Measurements from ENCODE around the gene TADA2A.
"Not testable (repeated sequence)": the region's sequence is repeated elsewhere in the genome, so short reads cannot be mapped to it uniquely, and the experiment has no call there.

The TADA2A gene

GRCh38 chr17:37405522-37405921 lies 1.2 kb upstream of the TADA2A start:
- not testable (repeated sequence) for H3K9ac ChIP-seq (ENCODE audit: low read depth, low read length); H3K27ac ChIP-seq (ENCODE audit: low read depth, low read length)
- peak overlapping the region; percentile 77 for H3K4me3 ChIP-seq (ENCODE audit: low read depth, low read length)

GRCh38 chr17:37405955-37406634 lies 591 bp upstream of the TADA2A start:
- Histone ChIP-seq H3K27me3 (ENCODE audit: control insufficient read depth, insufficient read depth, low read length) (no peaks in the 10 kb centered on the region), H3K9ac (ENCODE audit: low read depth, low read length) (peak overlapping the region; percentile 78), H3K9me3 (ENCODE audit: control insufficient read depth, insufficient read depth, low read length) (no peaks in the 10 kb centered on the region), H3K4me1 (ENCODE audit: control insufficient read depth, insufficient read depth, low read length) (peaks cover 5% of the 10 kb centered on the region; the same call in 1 of the 2 replicates), H3K27ac (ENCODE audit: low read depth, low read length) (peak overlapping the region; percentile 88), H3K36me3 (ENCODE audit: control insufficient read depth, insufficient read depth, low read length) (peaks cover 9% of the 10 kb centered on the region), H3K4me3 (ENCODE audit: low read depth, low read length) (peak overlapping the region; percentile 77)

More at GRCh38 chr17:37405522-37405921, 1.2 kb upstream of the TADA2A start:
- H3K9me3 ChIP-seq (ENCODE audit: control insufficient read depth, insufficient read depth, low read length); H3K36me3 ChIP-seq (ENCODE audit: control insufficient read depth, insufficient read depth, low read length); H3K4me1 ChIP-seq (ENCODE audit: control insufficient read depth, insufficient read depth, low read length); H3K27me3 ChIP-seq (ENCODE audit: control insufficient read depth, insufficient read depth, low read length): not testable (repeated sequence)

DNA sequence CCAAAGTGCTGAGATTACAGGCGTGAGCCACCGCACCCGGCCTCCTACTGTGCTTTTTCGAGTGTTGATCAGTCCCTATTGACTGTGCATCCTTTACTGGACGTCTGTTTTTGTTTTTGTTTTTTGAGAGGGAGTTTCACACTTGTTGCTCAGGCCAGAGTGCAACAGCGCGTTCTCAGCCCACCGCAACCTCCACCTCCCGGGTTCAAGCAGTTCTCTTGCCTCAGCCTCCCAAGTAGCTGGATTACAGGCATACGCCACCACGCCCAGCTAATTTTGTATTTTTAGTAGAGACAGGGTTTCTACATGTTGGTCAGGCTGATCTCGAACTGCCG lies 1.4 kb downstream of the TADA2A start:
- H3K4me3 ChIP-seq (ENCODE audit: low read depth, low read length); H3K27ac ChIP-seq (ENCODE audit: low read depth, low read length); H3K9me3 ChIP-seq (ENCODE audit: control insufficient read depth, insufficient read depth, low read length); H3K9ac ChIP-seq (ENCODE audit: low read depth, low read length); H3K27me3 ChIP-seq (ENCODE audit: control insufficient read depth, insufficient read depth, low read length); H3K4me1 ChIP-seq (ENCODE audit: control insufficient read depth, insufficient read depth, low read length): not testable (repeated sequence)
- H3K36me3 ChIP-seq (ENCODE audit: control insufficient read depth, insufficient read depth, low read length): peaks cover 26% of the 10 kb centered on the region

GRCh38 chr17:37410357-37410756 lies 3.7 kb downstream of the TADA2A start:
- no peaks in the 10 kb centered on the region for H3K9me3 ChIP-seq (ENCODE audit: control insufficient read depth, insufficient read depth, low read length)
- H3K27ac ChIP-seq (ENCODE audit: low read depth, low read length): no peak overlapping the region
- H3K4me3 ChIP-seq (ENCODE audit: low read depth, low read length): no peak overlapping the region
- no peaks in the 10 kb centered on the region for H3K27me3 ChIP-seq (ENCODE audit: control insufficient read depth, insufficient read depth, low read length)
- H3K4me1 ChIP-seq (ENCODE audit: control insufficient read depth, insufficient read depth, low read length): 0 out of 2 replicates have a peak, but pooled peaks cover under 1% of the 10 kb centered on the region
- H3K36me3 ChIP-seq (ENCODE audit: control insufficient read depth, insufficient read depth, low read length): peaks cover 49% of the 10 kb centered on the region
- H3K9ac ChIP-seq (ENCODE audit: low read depth, low read length): no peak overlapping the region

GRCh38 chr17:37413875-37414519 lies 7.3 kb downstream of the TADA2A start:
- Histone ChIP-seq H3K36me3 (ENCODE audit: control insufficient read depth, insufficient read depth, low read length) (peaks cover 60% of the 10 kb centered on the region), H3K4me1 (ENCODE audit: control insufficient read depth, insufficient read depth, low read length) (no peaks in the 10 kb centered on the region), H3K4me3 (ENCODE audit: low read depth, low read length) (no peak overlapping the region), H3K27me3 (ENCODE audit: control insufficient read depth, insufficient read depth, low read length) (no peaks in the 10 kb centered on the region), H3K27ac (ENCODE audit: low read depth, low read length) (no peak overlapping the region), H3K9me3 (ENCODE audit: control insufficient read depth, insufficient read depth, low read length) (no peaks in the 10 kb centered on the region), H3K9ac (ENCODE audit: low read depth, low read length) (no peak overlapping the region)

DNA sequence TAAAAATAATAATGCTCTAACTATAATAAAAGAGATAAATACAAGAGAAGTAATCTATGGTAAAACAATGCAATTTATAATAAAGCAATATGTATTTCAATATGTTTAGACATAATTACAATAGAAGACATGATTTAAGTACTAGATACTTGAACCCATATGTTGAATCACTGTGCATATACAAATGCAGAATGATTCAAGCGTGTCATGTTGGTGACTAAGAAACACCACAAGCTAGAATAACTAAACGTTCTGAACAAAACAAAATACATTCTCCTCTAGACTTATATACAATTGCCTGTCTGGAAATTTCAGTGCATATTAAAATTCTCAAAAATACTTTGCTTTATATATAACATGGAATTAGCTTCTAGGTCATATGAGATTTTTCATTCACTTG lies 11.2 kb downstream of the TADA2A start:
- Histone ChIP-seq H3K36me3 (ENCODE audit: control insufficient read depth, insufficient read depth, low read length) (peaks cover 53% of the 10 kb centered on the region), H3K9ac (ENCODE audit: low read depth, low read length) (no peak overlapping the region), H3K4me1 (ENCODE audit: control insufficient read depth, insufficient read depth, low read length) (no peaks in the 10 kb centered on the region), H3K27ac (ENCODE audit: low read depth, low read length) (no peak overlapping the region), H3K9me3 (ENCODE audit: control insufficient read depth, insufficient read depth, low read length) (no peaks in the 10 kb centered on the region), H3K4me3 (ENCODE audit: low read depth, low read length) (no peak overlapping the region), H3K27me3 (ENCODE audit: control insufficient read depth, insufficient read depth, low read length) (no peaks in the 10 kb centered on the region)

DNA sequence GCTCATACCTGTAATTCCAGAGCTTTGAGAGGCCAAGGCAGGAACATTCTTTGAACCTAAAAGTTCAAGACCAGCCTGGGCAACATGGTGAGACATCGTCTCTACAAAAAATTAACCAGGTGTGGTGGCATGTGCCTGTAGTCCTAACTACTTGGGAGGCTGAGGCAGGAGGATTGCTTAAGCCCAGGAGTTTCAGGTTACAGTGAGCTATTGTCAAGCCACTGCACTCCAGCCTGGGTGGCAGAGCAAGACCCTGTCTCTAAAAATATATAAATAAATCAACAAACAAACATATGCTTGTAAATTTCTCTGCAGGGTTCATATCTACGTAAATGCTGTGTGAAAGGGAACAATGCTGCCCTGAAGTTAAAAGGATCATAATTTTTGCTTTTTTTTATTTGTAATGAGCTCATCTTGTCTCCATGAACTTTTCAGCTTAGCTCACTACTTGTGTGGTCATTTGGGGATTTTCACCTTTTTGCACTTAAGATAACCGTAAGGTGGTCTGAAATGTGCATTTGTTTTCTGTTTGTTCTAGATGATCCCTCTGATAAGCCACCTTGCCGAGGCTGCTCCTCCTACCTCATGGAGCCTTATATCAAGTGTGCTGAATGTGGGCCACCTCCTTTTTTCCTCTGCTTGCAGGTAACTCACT lies 16.4 kb downstream of the TADA2A start:
- H3K27ac ChIP-seq (ENCODE audit: low read depth, low read length): no peak overlapping the region
- no peaks in the 10 kb centered on the region for H3K27me3 ChIP-seq (ENCODE audit: control insufficient read depth, insufficient read depth, low read length)
- H3K4me3 ChIP-seq (ENCODE audit: low read depth, low read length): no peak overlapping the region
- no peaks in the 10 kb centered on the region for H3K9me3 ChIP-seq (ENCODE audit: control insufficient read depth, insufficient read depth, low read length)
- no peaks in the 10 kb centered on the region for H3K4me1 ChIP-seq (ENCODE audit: control insufficient read depth, insufficient read depth, low read length)
- H3K36me3 ChIP-seq (ENCODE audit: control insufficient read depth, insufficient read depth, low read length): peaks cover 62% of the 10 kb centered on the region
- no peak overlapping the region for H3K9ac ChIP-seq (ENCODE audit: low read depth, low read length)

- H3K27ac ChIP-seq (ENCODE audit: low read depth, low read length): no peak overlapping the region
- no peaks in the 10 kb centered on the region for H3K9me3 ChIP-seq (ENCODE audit: control insufficient read depth, insufficient read depth, low read length)
- no peak overlapping the region for H3K4me3 ChIP-seq (ENCODE audit: low read depth, low read length)
- H3K9ac ChIP-seq (ENCODE audit: low read depth, low read length): no peak overlapping the region
- H3K4me1 ChIP-seq (ENCODE audit: control insufficient read depth, insufficient read depth, low read length): no peaks in the 10 kb centered on the region
- peaks cover 70% of the 10 kb centered on the region for H3K36me3 ChIP-seq (ENCODE audit: control insufficient read depth, insufficient read depth, low read length)
- no peaks in the 10 kb centered on the region for H3K27me3 ChIP-seq (ENCODE audit: control insufficient read depth, insufficient read depth, low read length)
Measured at GRCh38 chr17:37425268-37425667, 18.6 kb downstream of the TADA2A start.

- no peak overlapping the region for H3K4me3 ChIP-seq (ENCODE audit: low read depth, low read length)
- no peaks in the 10 kb centered on the region for H3K27me3 ChIP-seq (ENCODE audit: control insufficient read depth, insufficient read depth, low read length)
- H3K27ac ChIP-seq (ENCODE audit: low read depth, low read length): no peak overlapping the region
- peaks cover 67% of the 10 kb centered on the region for H3K36me3 ChIP-seq (ENCODE audit: control insufficient read depth, insufficient read depth, low read length)
- no peak overlapping the region for H3K9ac ChIP-seq (ENCODE audit: low read depth, low read length)
- no peaks in the 10 kb centered on the region for H3K9me3 ChIP-seq (ENCODE audit: control insufficient read depth, insufficient read depth, low read length)
- no peaks in the 10 kb centered on the region for H3K4me1 ChIP-seq (ENCODE audit: control insufficient read depth, insufficient read depth, low read length)
Measured at GRCh38 chr17:37429039-37429438, 22.4 kb downstream of the TADA2A start.

- peaks cover 63% of the 10 kb centered on the region for H3K36me3 ChIP-seq (ENCODE audit: control insufficient read depth, insufficient read depth, low read length)
- no peaks in the 10 kb centered on the region for H3K27me3 ChIP-seq (ENCODE audit: control insufficient read depth, insufficient read depth, low read length)
- H3K9ac ChIP-seq (ENCODE audit: low read depth, low read length): no peak overlapping the region
- H3K27ac ChIP-seq (ENCODE audit: low read depth, low read length): no peak overlapping the region
- no peaks in the 10 kb centered on the region for H3K9me3 ChIP-seq (ENCODE audit: control insufficient read depth, insufficient read depth, low read length)
- no peaks in the 10 kb centered on the region for H3K4me1 ChIP-seq (ENCODE audit: control insufficient read depth, insufficient read depth, low read length)
- no peak overlapping the region for H3K4me3 ChIP-seq (ENCODE audit: low read depth, low read length)
Measured at GRCh38 chr17:37429453-37429852, 22.8 kb downstream of the TADA2A start.

GRCh38 chr17:37430051-37430627 lies 23.5 kb downstream of the TADA2A start:
- Histone ChIP-seq H3K9ac (ENCODE audit: low read depth, low read length) (no peak overlapping the region), H3K36me3 (ENCODE audit: control insufficient read depth, insufficient read depth, low read length) (peaks cover 57% of the 10 kb centered on the region), H3K4me3 (ENCODE audit: low read depth, low read length) (no peak overlapping the region), H3K27me3 (ENCODE audit: control insufficient read depth, insufficient read depth, low read length) (no peaks in the 10 kb centered on the region), H3K9me3 (ENCODE audit: control insufficient read depth, insufficient read depth, low read length) (no peaks in the 10 kb centered on the region), H3K4me1 (ENCODE audit: control insufficient read depth, insufficient read depth, low read length) (no peaks in the 10 kb centered on the region), H3K27ac (ENCODE audit: low read depth, low read length) (no peak overlapping the region)
